ENCODE results near the gene ATP4B.

The ATP4B gene

GRCh38 chr13:113669755-113670341, 11.8 kb upstream of the ATP4B start:
- no peak for DNase-seq
- TF ChIP-seq CTCF (IDR thresholded peaks at IDR 0.05): no peak
- Mint-ChIP-seq H3K36me3 (ENCODE audit: low read depth) (no peaks in the 10 kb centered on the region), H3K27ac (peak overlapping the region; percentile 29), H3K4me1 (peaks cover 23% of the 10 kb centered on the region), H3K9me3 (no peaks in the 10 kb centered on the region), H3K27me3 (ENCODE audit: low read depth, poor library complexity) (no peaks in the 10 kb centered on the region), H3K4me3 (no peak overlapping the region)

GRCh38 chr13:113669231-113669754, 11.3 kb upstream of the ATP4B start:
- Mint-ChIP-seq H3K27ac (peak overlapping the region; percentile 29), H3K9me3 (no peaks in the 10 kb centered on the region)

GRCh38 chr13:113668491-113668971, 10.5 kb upstream of the ATP4B start:
- no peak for TF ChIP-seq CTCF (IDR thresholded peaks at IDR 0.05)
- no peak overlapping the region for H3K27ac Mint-ChIP-seq
- peaks cover 23% of the 10 kb centered on the region for H3K4me1 Mint-ChIP-seq
- no peaks in the 10 kb centered on the region for H3K9me3 Mint-ChIP-seq
- no peak for DNase-seq
- H3K36me3 Mint-ChIP-seq (ENCODE audit: low read depth): no peaks in the 10 kb centered on the region
- H3K4me3 Mint-ChIP-seq: no peak overlapping the region
- H3K27me3 Mint-ChIP-seq (ENCODE audit: low read depth, poor library complexity): no peaks in the 10 kb centered on the region

More at GRCh38 chr13:113669231-113669754, 11.3 kb upstream of the ATP4B start:
- H3K4me3 Mint-ChIP-seq: no peak overlapping the region
- H3K36me3 Mint-ChIP-seq (ENCODE audit: low read depth): no peaks in the 10 kb centered on the region
- TF ChIP-seq CTCF (IDR thresholded peaks at IDR 0.05): no peak
- no peaks in the 10 kb centered on the region for H3K27me3 Mint-ChIP-seq (ENCODE audit: low read depth, poor library complexity)
- H3K4me1 Mint-ChIP-seq: peaks cover 23% of the 10 kb centered on the region
- no peak for DNase-seq

GRCh38 chr13:113667771-113668490, 9.9 kb upstream of the ATP4B start:
- no peaks in the 10 kb centered on the region for H3K36me3 Mint-ChIP-seq (ENCODE audit: low read depth)
- H3K9me3 Mint-ChIP-seq: peaks cover 3% of the 10 kb centered on the region
- H3K27ac Mint-ChIP-seq: no peak overlapping the region
- H3K4me3 Mint-ChIP-seq: no peak overlapping the region
- TF ChIP-seq CTCF (IDR thresholded peaks at IDR 0.05): no peak
- no peak for DNase-seq
- peaks cover 23% of the 10 kb centered on the region for H3K4me1 Mint-ChIP-seq
- no peaks in the 10 kb centered on the region for H3K27me3 Mint-ChIP-seq (ENCODE audit: low read depth, poor library complexity)

DNA sequence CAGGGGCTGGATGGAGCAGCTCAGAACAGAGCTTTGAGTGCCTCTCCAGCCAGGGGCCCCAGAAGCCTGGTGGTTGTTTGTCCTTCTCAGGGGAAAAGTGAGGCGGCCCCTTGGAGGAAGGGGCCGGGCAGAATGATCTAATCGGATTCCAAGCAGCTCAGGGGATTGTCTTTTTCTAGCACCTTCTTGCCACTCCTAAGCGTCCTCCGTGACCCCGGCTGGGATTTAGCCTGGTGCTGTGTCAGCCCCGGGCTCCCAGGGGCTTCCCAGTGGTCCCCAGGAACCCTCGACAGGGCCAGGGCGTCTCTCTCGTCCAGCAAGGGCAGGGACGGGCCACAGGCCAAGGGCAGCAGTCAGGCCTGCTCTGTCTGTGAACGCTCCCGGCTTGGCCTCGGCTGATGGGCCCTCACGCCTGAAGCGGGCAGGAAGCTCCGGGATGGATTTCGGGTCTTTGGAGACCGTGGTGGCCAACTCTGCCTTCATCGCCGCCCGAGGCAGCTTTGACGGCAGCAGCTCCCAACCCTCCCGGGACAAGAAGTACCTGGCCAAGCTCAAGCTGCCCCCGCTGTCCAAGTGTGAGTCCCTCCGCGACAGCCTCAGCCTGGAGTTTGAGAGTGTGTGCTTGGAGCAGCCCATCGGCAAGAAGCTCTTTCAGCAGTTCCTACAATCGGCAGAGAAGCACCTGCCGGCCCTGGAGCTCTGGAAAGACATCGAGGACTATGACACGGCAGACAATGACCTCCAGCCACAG, 9.1 kb upstream of the ATP4B start, which contains the start of gene GRK1:
Gene GRK1 (plus strand): TSS at position 269 of the 751 bp plus-strand sequence. CDS start 168 bp downstream, at position 437.
- peaks cover 3% of the 10 kb centered on the region for H3K27me3 Mint-ChIP-seq (ENCODE audit: low read depth, poor library complexity)
- no peaks in the 10 kb centered on the region for H3K36me3 Mint-ChIP-seq (ENCODE audit: low read depth)
- peaks cover 19% of the 10 kb centered on the region for H3K4me1 Mint-ChIP-seq
- no peak within 1 kb of the TSS for H3K4me3 Mint-ChIP-seq
- DNase-seq: no peak
- H3K27ac Mint-ChIP-seq: peak within 1 kb of the TSS; percentile 91
- TF ChIP-seq CTCF (IDR thresholded peaks at IDR 0.05): no peak
- H3K9me3 Mint-ChIP-seq: peaks cover 7% of the 10 kb centered on the region

All from nephron progenitor cell (in vitro differentiated cells).